Fibroblast of lung (primary cell): Measurements from ENCODE around the gene USF3. TPM values are rescaled to one million over a fixed set of nuclear protein-coding genes. Genes with fewer than 3 reads are reported as not detected.
A peak's percentile ranks its signal among the peaks of the same experiment; 100 is the strongest.

Experiments
- DNase-seq, 2 donors: peaks; one replicate each; pipeline versions ENCODE4 v3.0.0 to v3.0.0-alpha.2; 2010; ENCODE audit warnings: low read depth in 2 of 2
- H2AFZ ChIP-seq: 2 replicates; pipeline ENCODE4 v1.5.1; 2012; ENCODE audit warnings: low read length, control low read depth, inconsistent platforms
- H3K27ac ChIP-seq: 2 replicates; pipeline ENCODE4 v1.5.1; 2011; ENCODE audit warnings: low read length, control low read depth; ENCODE audit not compliant: insufficient read depth
- H3K27me3 ChIP-seq: 2 replicates; pipeline ENCODE4 v1.5.1; 2011; ENCODE audit warnings: mild to moderate bottlenecking, low read length; ENCODE audit not compliant: control insufficient read depth, insufficient read depth
- H3K36me3 ChIP-seq: 2 replicates; pipeline ENCODE4 v1.5.1; 2011; ENCODE audit warnings: low read length; ENCODE audit not compliant: control insufficient read depth, insufficient read depth
- H3K4me1 ChIP-seq: 2 replicates; pipeline ENCODE4 v1.5.1; 2011; ENCODE audit warnings: low read length; ENCODE audit not compliant: control insufficient read depth, insufficient read depth; ENCODE audit errors: extremely low read depth
- H3K4me2 ChIP-seq: 2 replicates; pipeline ENCODE4 v1.5.1; 2011; ENCODE audit warnings: low read length, control low read depth; ENCODE audit not compliant: insufficient read depth; ENCODE audit errors: extremely low read depth
- H3K4me3 ChIP-seq, 4 experiments: fragments of 200-600 bp in 1 of 4; sonication (generic) in 1 of 4; replicated peaks in 1 of 4; 2 replicates each; pipeline ENCODE4 v1.5.1; 2011 to 2016; ENCODE audit warnings: low read length in 4 of 4, low read depth in 3 of 4, mild to moderate bottlenecking in 3 of 4, control low read depth in 2 of 4, inconsistent platforms in 1 of 4, mixed read lengths in 1 of 4; ENCODE audit not compliant: insufficient read depth in 1 of 4; ENCODE audit errors: control extremely low read depth in 1 of 4
- H3K79me2 ChIP-seq: 2 replicates; pipeline ENCODE4 v1.5.1; 2012; ENCODE audit warnings: mild to moderate bottlenecking, low read length, inconsistent platforms; ENCODE audit not compliant: control insufficient read depth, insufficient read depth
- H3K9ac ChIP-seq: 2 replicates; pipeline ENCODE4 v1.5.1; 2011; ENCODE audit warnings: mild to moderate bottlenecking, low read length, control low read depth; ENCODE audit not compliant: insufficient read depth
- H3K9me3 ChIP-seq: 2 replicates; pipeline ENCODE4 v1.5.1; 2012; ENCODE audit warnings: low read depth, low read length; ENCODE audit not compliant: control insufficient read depth, insufficient read depth
- H4K20me1 ChIP-seq: 2 replicates; pipeline ENCODE4 v1.5.1; 2011; ENCODE audit warnings: low read length; ENCODE audit not compliant: control insufficient read depth, insufficient read depth; ENCODE audit errors: extremely low read depth
- CTCF ChIP-seq, 2 donors: IDR thresholded peaks in 1 of 2; conservative IDR thresholded peaks in 1 of 2; 1 replicate in 1 of 2; 2 replicates in 1 of 2; pipeline ENCODE4 v1.5.1; 2011 to 2012; ENCODE audit warnings: low read length in 2 of 2, control low read depth in 1 of 2, inconsistent platforms in 1 of 2, low read depth in 1 of 2, mild to moderate bottlenecking in 1 of 2
- EZH2 ChIP-seq: IDR thresholded peaks from 2 replicates; pipeline ENCODE4 v1.5.1; 2012; ENCODE audit warnings: low read length, control low read depth, mild to moderate bottlenecking; ENCODE audit errors: missing control alignments
- polyA plus RNA-seq, 2 donors: library from polyadenylated mRNA; depleted of rRNA in 1 of 2; stranded (reverse) in 1 of 2; unstranded in 1 of 2; fragments of >200 nt; gene quantifications; 2 replicates each; pipeline ENCODE4 v1.2.1, GENCODE V29; 2011 to 2012; ENCODE audit warnings: missing spikeins in 1 of 2
- total RNA-seq: library from RNA; depleted of rRNA; stranded (reverse); fragments of >200 nt; gene quantifications from 2 replicates; pipeline ENCODE4 v1.2.1, GENCODE V29; 2014

Gene USF3
- total and polyA plus RNA-seq, 2 donors (not counting 1 experiment from before 2014, with no cell fraction given) = 8.9 to 15.8 TPM

GRCh38 chr3:113625834-113626233 lies 70.6 kb downstream of the USF3 start:
- Histone ChIP-seq H3K4me2 (no peak overlapping the region), H3K9ac (no peak overlapping the region), H3K9me3 (no peaks in the 10 kb centered on the region), H3K4me3 (no peak overlapping the region), H2AFZ (no peak overlapping the region), H3K27ac (no peak overlapping the region), H3K36me3 (no peaks in the 10 kb centered on the region), H4K20me1 (no peaks in the 10 kb centered on the region), H3K27me3 (peaks cover 13% of the 10 kb centered on the region), H3K4me1 (no peaks in the 10 kb centered on the region), H3K79me2 (no peaks in the 10 kb centered on the region)
- no peak for DNase-seq
- TF ChIP-seq CTCF (conservative IDR thresholded peaks at IDR 0.05 in 1 of 2, IDR thresholded peaks at IDR 0.05 in 1 of 2; ENCODE audit: low read depth in 1 of 2, low read length in 2 of 2) = no peak

- Histone ChIP-seq H3K27me3 (peaks cover 3% of the 10 kb centered on the region), H3K79me2 (no peaks in the 10 kb centered on the region), H3K27ac (no peak overlapping the region), H3K9me3 (no peaks in the 10 kb centered on the region), H2AFZ (no peak overlapping the region), H3K9ac (no peak overlapping the region), H3K4me2 (no peak overlapping the region), H3K36me3 (no peaks in the 10 kb centered on the region), H3K4me1 (no peaks in the 10 kb centered on the region), H3K4me3 (peak overlapping the region in 1 of 4 experiments; percentile 36), H4K20me1 (no peaks in the 10 kb centered on the region)
- no peak for DNase-seq
- TF ChIP-seq CTCF (conservative IDR thresholded peaks at IDR 0.05 in 1 of 2, IDR thresholded peaks at IDR 0.05 in 1 of 2; ENCODE audit: low read depth in 1 of 2, low read length in 2 of 2) (no peak), EZH2 (no peak)
Observed at GRCh38 chr3:113623811-113624210, 72.6 kb downstream of the USF3 start.

GRCh38 chr3:113623324-113623723 lies 73.1 kb downstream of the USF3 start:
- Histone ChIP-seq H3K4me3 (peak overlapping the region in 2 of 4 experiments; percentile 8 to 36), H3K4me2 (peak overlapping the region; percentile 18)
- no peak for TF ChIP-seq EZH2
- TF ChIP-seq CTCF (conservative IDR thresholded peaks at IDR 0.05 in 1 of 2, IDR thresholded peaks at IDR 0.05 in 1 of 2; ENCODE audit: low read depth in 1 of 2, low read length in 2 of 2) = peak in 1 of 2 donors; percentile 27

More at GRCh38 chr3:113623324-113623723, 73.1 kb downstream of the USF3 start:
- Histone ChIP-seq H3K4me1 (no peaks in the 10 kb centered on the region), H3K36me3 (no peaks in the 10 kb centered on the region), H3K27ac (no peak overlapping the region), H2AFZ (peak overlapping the region; percentile 24), H3K27me3 (peaks cover under 1% of the 10 kb centered on the region), H3K9ac (no peak overlapping the region), H3K79me2 (no peaks in the 10 kb centered on the region), H3K9me3 (no peaks in the 10 kb centered on the region), H4K20me1 (no peaks in the 10 kb centered on the region)
- DNase-seq = no peak
